GM23248 (cell line): ENCODE data around the gene FA2H.

Experiments
- EZH2 ChIP-seq: fragments of 200-600 bp; sonication (generic); IDR thresholded peaks from 2 replicates; pipeline ENCODE4 v1.6.1; 2018; ENCODE audit warnings: antibody characterized with exemption, mild to moderate bottlenecking; ENCODE audit not compliant: insufficient read depth, poor library complexity, severe bottlenecking
- EZH2phosphoT487 ChIP-seq: fragments of 200-600 bp; sonication (generic); IDR thresholded peaks from 2 replicates; pipeline ENCODE4 v1.6.1; 2018; ENCODE audit warnings: antibody characterized with exemption, moderate library complexity, mild to moderate bottlenecking, low read depth; ENCODE audit not compliant: insufficient read depth

GRCh38 chr16:74785031-74785430 lies 10.4 kb upstream of the FA2H start:
- TF ChIP-seq EZH2 (no peak), EZH2phosphoT487 (no peak)
